Testis (tissue), 2 donors: ENCODE measurements around the gene AZU1.

Source experiments
- CTCF ChIP-seq, 3 experiments: fragments of 450-650 bp in 2 of 3; fragments of 200-600 bp in 1 of 3; sonication (generic) in 1 of 3; IDR thresholded peaks; one replicate each; pipeline ENCODE4 v1.5.1; 2016 to 2019; ENCODE audit warnings: antibody characterized with exemption in 3 of 3, mild to moderate bottlenecking in 2 of 3, moderate library complexity in 1 of 3
- POLR2A ChIP-seq: fragments of 450-650 bp; IDR thresholded peaks from one replicate; pipeline ENCODE4 v1.6.1; 2017; ENCODE audit warnings: antibody characterized with exemption, mild to moderate bottlenecking, moderate library complexity

GRCh38 chr19:821231-821824 lies 6.3 kb upstream of the AZU1 start:
- TF ChIP-seq CTCF (IDR thresholded peaks at IDR 0.05), result no peak
- TF ChIP-seq POLR2A, result no peak
